ENCODE measurements around the gene MLN. TPM values are rescaled to one million over a fixed set of nuclear protein-coding genes. Genes with fewer than 3 reads are reported as not detected.

The MLN gene
- total and polyA plus RNA-seq, 8 donors: not detected

- TF ChIP-seq CTCF (IDR thresholded peaks at IDR 0.05): no peak
- TF ChIP-seq POLR2A (IDR thresholded peaks at IDR 0.05): no peak
- TF ChIP-seq POLR2AphosphoS5 (IDR thresholded peaks at IDR 0.05): peak in 1 of 3 donors; percentile 15
- TF ChIP-seq EP300 (IDR thresholded peaks at IDR 0.05): no peak
- intact Hi-C loops (cut with DNase I; ENCODE audit: low total_unique reads): no loop called here
- H3K27ac ChIP-seq: peak overlapping the region in 1 of 5 donors; percentile 28
- peaks cover 0 to 10% (median 0%) of the 10 kb centered on the region in 3 donors for H3K27me3 ChIP-seq
- WGBS, 5 donors: 49 to 74% (median 59%) methylated on average over 10 to 11 of the region's 11 CpGs
- H3K4me3 ChIP-seq: no peak overlapping the region
- H3K9me3 ChIP-seq: no peaks in the 10 kb centered on the region
- peaks cover 0 to 15% (median 6%) of the 10 kb centered on the region in 4 donors for H3K4me1 ChIP-seq
- no peaks in the 10 kb centered on the region for H3K36me3 ChIP-seq
- no peak for DNase-seq
Measured at GRCh38 chr6:33750244-33750991, 53.4 kb downstream of the MLN start.

- no peak overlapping the region for H3K27ac ChIP-seq
- no peak for TF ChIP-seq EP300 (IDR thresholded peaks at IDR 0.05)
- TF ChIP-seq POLR2A (IDR thresholded peaks at IDR 0.05): no peak
- TF ChIP-seq CTCF (IDR thresholded peaks at IDR 0.05): no peak
- TF ChIP-seq POLR2AphosphoS5 (IDR thresholded peaks at IDR 0.05): no peak
- no peak overlapping the region for H3K4me3 ChIP-seq
- intact Hi-C loops (cut with DNase I; ENCODE audit: low total_unique reads): no loop called here
- no peaks in the 10 kb centered on the region for H3K9me3 ChIP-seq
- no peak for DNase-seq
- H3K4me1 ChIP-seq: peaks cover 0 to 19% (median 7%) of the 10 kb centered on the region in 4 donors
- 70 to 90% (median 81%) methylated on average over 7 of the region's 7 CpGs for WGBS, 5 donors
- no peaks in the 10 kb centered on the region for H3K36me3 ChIP-seq
- peaks cover 0 to 10% (median 0%) of the 10 kb centered on the region in 3 donors for H3K27me3 ChIP-seq
Measured at GRCh38 chr6:33749401-33749800, 54.4 kb downstream of the MLN start.

- no peaks in the 10 kb centered on the region for H3K9me3 ChIP-seq
- DNase-seq: no peak
- H3K27ac ChIP-seq: no peak overlapping the region
- H3K36me3 ChIP-seq: no peaks in the 10 kb centered on the region
- intact Hi-C loops (cut with DNase I; ENCODE audit: low total_unique reads): no loop called here
- H3K4me3 ChIP-seq: no peak overlapping the region
- H3K27me3 ChIP-seq: peaks cover 0 to 10% (median 0%) of the 10 kb centered on the region in 3 donors
- no peak for TF ChIP-seq POLR2A (IDR thresholded peaks at IDR 0.05)
- TF ChIP-seq EP300 (IDR thresholded peaks at IDR 0.05): no peak
- no peak for TF ChIP-seq POLR2AphosphoS5 (IDR thresholded peaks at IDR 0.05)
- no peak for TF ChIP-seq CTCF (IDR thresholded peaks at IDR 0.05)
- WGBS, 5 donors: 73 to 90% (median 83%) methylated on average over 4 of the region's 4 CpGs
- H3K4me1 ChIP-seq: peaks cover 0 to 25% (median 10%) of the 10 kb centered on the region in 4 donors
Measured at GRCh38 chr6:33748841-33749240, 55.0 kb downstream of the MLN start.

- Histone ChIP-seq H3K36me3 (no peaks in the 10 kb centered on the region), H3K9me3 (no peaks in the 10 kb centered on the region), H3K4me1 (peaks cover 0 to 27% (median 10%) of the 10 kb centered on the region in 4 donors), H3K27me3 (peaks cover 0 to 10% (median 0%) of the 10 kb centered on the region in 3 donors), H3K27ac (peak overlapping the region in 1 of 5 donors; percentile 61), H3K4me3 (no peak overlapping the region)
- intact Hi-C loops (cut with DNase I; ENCODE audit: low total_unique reads): no loop called here
- TF ChIP-seq POLR2A (IDR thresholded peaks at IDR 0.05) (no peak), CTCF (IDR thresholded peaks at IDR 0.05) (no peak), EP300 (IDR thresholded peaks at IDR 0.05) (no peak), POLR2AphosphoS5 (IDR thresholded peaks at IDR 0.05) (no peak)
- WGBS, 5 donors: 73 to 92% (median 88%) methylated on average over 5 of the region's 5 CpGs
- DNase-seq: no peak
Measured at GRCh38 chr6:33747823-33748222, 56.0 kb downstream of the MLN start.
